ENCODE data around the gene VPS26A. TPM values are rescaled to one million over a fixed set of nuclear protein-coding genes. Genes with fewer than 3 reads are reported as not detected.
A peak's percentile ranks its signal among the peaks of the same experiment; 100 is the strongest.
"Not testable (repeated sequence)": the region's sequence is repeated elsewhere in the genome, so short reads cannot be mapped to it uniquely, and the experiment has no call there.

VPS26A gene
- total RNA-seq, 2 donors from 2014 or later, result 33.5 to 66.0 TPM

- Mint-ChIP-seq H3K9me3 (no peaks in the 10 kb centered on the region), H3K36me3 (no peaks in the 10 kb centered on the region), H3K27ac (no peak overlapping the region)
- DNase-seq (ENCODE audit: low spot score in 2 of 2), result no peak
- no peak for ATAC-seq
These were observed 19.0 kb downstream of the VPS26A start for GRCh38 chr10:69142983-69143382.

- Mint-ChIP-seq H3K9me3 (no peaks in the 10 kb centered on the region), H3K36me3 (no peaks in the 10 kb centered on the region), H3K27ac (peak overlapping the region in 1 of 2 donors; percentile 78)
- no peak for DNase-seq (ENCODE audit: low spot score in 2 of 2)
- no peak for ATAC-seq
These were observed 21.4 kb downstream of the VPS26A start for GRCh38 chr10:69145329-69145728.

- no peaks in the 10 kb centered on the region for H3K9me3 Mint-ChIP-seq
- H3K36me3 Mint-ChIP-seq, result no peaks in the 10 kb centered on the region
- ATAC-seq, result no peak
- no peak for DNase-seq (ENCODE audit: low spot score in 2 of 2)
- H3K27ac Mint-ChIP-seq, result no peak overlapping the region
These were observed 21.9 kb downstream of the VPS26A start for GRCh38 chr10:69145864-69146263.

GRCh38 chr10:69146759-69147158, 22.8 kb downstream of the VPS26A start:
- Mint-ChIP-seq H3K9me3 (no peaks in the 10 kb centered on the region), H3K27ac (no peak overlapping the region), H3K36me3 (no peaks in the 10 kb centered on the region)
- DNase-seq (ENCODE audit: low spot score in 2 of 2), result no peak
- no peak for ATAC-seq

- ATAC-seq (peak in 1 of 2 donors; percentile 52), DNase-seq (ENCODE audit: low spot score in 2 of 2) (no peak)
- Mint-ChIP-seq H3K36me3 (no peaks in the 10 kb centered on the region), H3K9me3 (no peaks in the 10 kb centered on the region), H3K27ac (no peak overlapping the region)
These were observed 28.0 kb downstream of the VPS26A start for GRCh38 chr10:69151984-69152383.

GRCh38 chr10:69153227-69153626, 29.2 kb downstream of the VPS26A start:
- no peak for ATAC-seq
- no peak for DNase-seq (ENCODE audit: low spot score in 2 of 2)

GRCh38 chr10:69160809-69161241, 36.8 kb downstream of the VPS26A start:
- H3K9me3 Mint-ChIP-seq, result no peaks in the 10 kb centered on the region
- no peak for ATAC-seq
- no peak overlapping the region for H3K27ac Mint-ChIP-seq
- no peaks in the 10 kb centered on the region for H3K36me3 Mint-ChIP-seq
- no peak for DNase-seq (ENCODE audit: low spot score in 2 of 2)

More at GRCh38 chr10:69153227-69153626, 29.2 kb downstream of the VPS26A start:
- Mint-ChIP-seq H3K9me3 (no peaks in the 10 kb centered on the region), H3K27ac (no peak overlapping the region), H3K36me3 (no peaks in the 10 kb centered on the region)

- no peaks in the 10 kb centered on the region for H3K9me3 Mint-ChIP-seq
- DNase-seq (ENCODE audit: low spot score in 2 of 2) (no peak), ATAC-seq (no peak)
- H3K27ac Mint-ChIP-seq, result no peak overlapping the region
- no peaks in the 10 kb centered on the region for H3K36me3 Mint-ChIP-seq
These were observed 44.5 kb downstream of the VPS26A start for GRCh38 chr10:69168493-69168892.

GRCh38 chr10:69172241-69172982, 48.4 kb downstream of the VPS26A start:
- Mint-ChIP-seq H3K36me3 (no peaks in the 10 kb centered on the region), H3K9me3 (no peaks in the 10 kb centered on the region), H3K27ac (no peak overlapping the region)
- no peak for ATAC-seq
- no peak for DNase-seq (ENCODE audit: low spot score in 2 of 2)

- H3K36me3 Mint-ChIP-seq; DNase-seq (ENCODE audit: low spot score in 2 of 2); H3K9me3 Mint-ChIP-seq; H3K27ac Mint-ChIP-seq; ATAC-seq: not testable (repeated sequence)
These were observed 51.3 kb downstream of the VPS26A start for GRCh38 chr10:69175326-69175725.

GRCh38 chr10:69176823-69177222, 52.8 kb downstream of the VPS26A start:
- Mint-ChIP-seq H3K9me3 (no peaks in the 10 kb centered on the region), H3K36me3 (peaks cover 8% of the 10 kb centered on the region in 2 donors), H3K27ac (no peak overlapping the region)
- DNase-seq (ENCODE audit: low spot score in 2 of 2) (no peak), ATAC-seq (no peak)

- H3K27ac Mint-ChIP-seq, result peak overlapping the region; percentile 97 to 100
- peak in 1 of 2 donors; percentile 22 for DNase-seq (ENCODE audit: low spot score in 2 of 2)
- H3K9me3 Mint-ChIP-seq, result no peaks in the 10 kb centered on the region
- peak; percentile 24 to 31 for ATAC-seq
- H3K36me3 Mint-ChIP-seq, result peaks cover 8% of the 10 kb centered on the region in 2 donors
These were observed 55.2 kb downstream of the VPS26A start for GRCh38 chr10:69179089-69179742.

- Mint-ChIP-seq H3K9me3 (no peaks in the 10 kb centered on the region), H3K27ac (peak within 1 kb of the TSS; percentile 97 to 100), H3K36me3 (peaks cover 8% of the 10 kb centered on the region in 2 donors)
- DNase-seq (ENCODE audit: low spot score in 2 of 2) (peak; percentile 86 to 90), ATAC-seq (peak; percentile 88)
These were observed 56.0 kb downstream of the VPS26A start, which contains the start of gene SUPV3L1 for GRCh38 chr10:69179743-69180524. Gene SUPV3L1 (plus strand): TSS chr10:69180234. CDS start chr10:69180292, 58 bp downstream.

GRCh38 chr10:69180525-69181204, 56.7 kb downstream of the VPS26A start:
- peaks cover 8% of the 10 kb centered on the region in 2 donors for H3K36me3 Mint-ChIP-seq
- H3K9me3 Mint-ChIP-seq, result no peaks in the 10 kb centered on the region
- DNase-seq (ENCODE audit: low spot score in 2 of 2), result peak in 1 of 2 donors; percentile 28
- ATAC-seq, result peak; percentile 49 to 63
- H3K27ac Mint-ChIP-seq, result peak overlapping the region; percentile 97 to 100

- ATAC-seq (no peak), DNase-seq (ENCODE audit: low spot score in 2 of 2) (no peak)
- Mint-ChIP-seq H3K9me3 (no peaks in the 10 kb centered on the region), H3K27ac (peak overlapping the region; percentile 97 to 100), H3K36me3 (peaks cover 8% of the 10 kb centered on the region in 2 donors)
These were observed 57.5 kb downstream of the VPS26A start for GRCh38 chr10:69181433-69181832.

GRCh38 chr10:69182005-69182404, 58.0 kb downstream of the VPS26A start:
- Mint-ChIP-seq H3K27ac (no peak overlapping the region), H3K36me3 (peaks cover 8% of the 10 kb centered on the region in 2 donors), H3K9me3 (no peaks in the 10 kb centered on the region)
- ATAC-seq (no peak), DNase-seq (ENCODE audit: low spot score in 2 of 2) (no peak)
